H1 (cell line): Measurements from ENCODE around the gene CXCL17. TPM values are rescaled to one million over a fixed set of nuclear protein-coding genes. Genes with fewer than 3 reads are reported as not detected.

ENCODE experiments used
- CTCF ChIA-PET: fragments of 300-600 bp; sonication (Branson Sonifier 250); formaldehyde crosslinking; loops from one replicate; lab custom pipeline; 2021; ENCODE audit not compliant: partially characterized antibody; lab: Charles Lee
- POLR2A ChIA-PET: fragments of 300-600 bp; sonication (Branson Sonifier 250); formaldehyde crosslinking; loops from one replicate; lab custom pipeline; 2021; ENCODE audit warnings: inconsistent platforms; ENCODE audit not compliant: partially characterized antibody; lab: Charles Lee
- DNase-seq, 2 experiments: peaks; one replicate each; pipeline versions ENCODE4 v3.0.0 to v3.0.0-alpha.2; 2010 to 2022; ENCODE audit warnings: low spot score in 2 of 2, low read depth in 1 of 2, mixed read lengths in 1 of 2
- FAIRE-seq: peaks from 2 replicates; lab custom pipeline; 2011; peaks lifted over from hg19 to GRCh38; lab: Jason Lieb, UNC
- H2AFZ ChIP-seq: 2 replicates; pipeline ENCODE4 v1.8.1; 2012; ENCODE audit warnings: low read length, inconsistent platforms
- H2AK5ac ChIP-seq: 2 replicates; pipeline ENCODE4 v1.6.1; 2013; ENCODE audit warnings: low read depth, low read length
- H2BK120ac ChIP-seq: replicated peaks from 2 replicates; pipeline ENCODE3; 2013; ENCODE audit warnings: low read depth, low read length, inconsistent platforms
- H2BK12ac ChIP-seq: 2 replicates; pipeline ENCODE4 v1.6.1; 2013; ENCODE audit warnings: low read depth, low read length
- H2BK15ac ChIP-seq: 2 replicates; pipeline ENCODE4 v1.6.1; 2013; ENCODE audit warnings: low read length
- H2BK20ac ChIP-seq: 2 replicates; pipeline ENCODE4 v1.6.1; 2013; ENCODE audit warnings: low read length
- H2BK5ac ChIP-seq: 2 replicates; pipeline ENCODE4 v1.6.1; 2013; ENCODE audit warnings: low read depth, low read length
- H3K14ac ChIP-seq: 2 replicates; pipeline ENCODE4 v1.6.1; 2013; ENCODE audit warnings: inconsistent platforms; ENCODE audit not compliant: insufficient read length
- H3K18ac ChIP-seq: 2 replicates; pipeline ENCODE4 v1.6.1; 2013; ENCODE audit warnings: low read length; ENCODE audit errors: extremely low read depth
- H3K23ac ChIP-seq: 2 replicates; pipeline ENCODE4 v1.6.1; 2013; ENCODE audit warnings: inconsistent platforms; ENCODE audit not compliant: insufficient read length
- H3K23me2 ChIP-seq: 2 replicates; pipeline ENCODE4 v1.6.1; 2013; ENCODE audit warnings: low read depth, low read length
- H3K27ac ChIP-seq: 2 replicates; pipeline ENCODE4 v1.6.1; 2011; ENCODE audit warnings: low read depth, low read length, inconsistent platforms
- H3K27me3 ChIP-seq, 4 experiments: replicated peaks in 1 of 4; 1 replicate in 1 of 4; 2 replicates in 3 of 4; pipeline versions ENCODE4 v1.6.1 to v1.8.1; 2011 to 2013; ENCODE audit warnings: low read length in 3 of 4, mild to moderate bottlenecking in 3 of 4, inconsistent platforms in 2 of 4, mixed read lengths in 2 of 4, moderate library complexity in 1 of 4; ENCODE audit not compliant: control insufficient read depth in 3 of 4, insufficient read depth in 3 of 4; ENCODE audit errors: extremely low read depth in 1 of 4
- H3K36me3 ChIP-seq, 4 experiments: 2 replicates each; pipeline versions ENCODE4 v1.6.1 to v1.8.1; 2011 to 2013; ENCODE audit warnings: mild to moderate bottlenecking in 4 of 4, low read length in 3 of 4, moderate library complexity in 2 of 4, control low read depth in 1 of 4, inconsistent platforms in 1 of 4; ENCODE audit not compliant: insufficient read depth in 4 of 4, control insufficient read depth in 2 of 4
- H3K4ac ChIP-seq: replicated peaks from 2 replicates; pipeline ENCODE3; 2013; ENCODE audit warnings: low read length, low read depth, mixed read lengths, inconsistent platforms; ENCODE audit not compliant: insufficient read length
- H3K4me1 ChIP-seq, 4 experiments: replicated peaks in 1 of 4; 1 replicate in 1 of 4; 2 replicates in 3 of 4; pipeline versions ENCODE4 v1.6.1 to v1.8.1; 2011 to 2013; ENCODE audit warnings: low read length in 3 of 4, inconsistent platforms in 2 of 4, mixed read lengths in 1 of 4; ENCODE audit not compliant: insufficient read depth in 4 of 4, control insufficient read depth in 3 of 4
- H3K4me2 ChIP-seq, 2 experiments: 2 replicates each; pipeline versions ENCODE4 v1.6.1 to v1.8.1; 2011 to 2013; ENCODE audit warnings: low read depth in 2 of 2, low read length in 2 of 2, control low read depth in 1 of 2, inconsistent platforms in 1 of 2, mild to moderate bottlenecking in 1 of 2; ENCODE audit not compliant: insufficient read depth in 1 of 2
- H3K4me3 ChIP-seq, 4 experiments: fragments of 200-600, 300-600 bp in 1 of 4; sonication (generic), shearing (Covaris generic), sonication (Bioruptor Twin) in 1 of 4; 2 replicates each; pipeline versions ENCODE4 v1.5.1 to v1.8.1; 2011 to 2016; ENCODE audit warnings: low read length in 4 of 4, low read depth in 3 of 4, control low read depth in 2 of 4, inconsistent platforms in 2 of 4, mild to moderate bottlenecking in 2 of 4, mixed read lengths in 1 of 4, moderate library complexity in 1 of 4; ENCODE audit not compliant: insufficient read depth in 2 of 4; ENCODE audit errors: extremely low read depth in 1 of 4
- H3K56ac ChIP-seq: replicated peaks from 2 replicates; pipeline ENCODE3; 2013; ENCODE audit warnings: low read depth, mild to moderate bottlenecking, mixed read lengths, low read length, inconsistent platforms; ENCODE audit not compliant: insufficient read length
- H3K79me1 ChIP-seq: 2 replicates; pipeline ENCODE4 v1.6.1; 2013; ENCODE audit warnings: low read depth, low read length, control low read depth
- H3K79me2 ChIP-seq, 2 experiments: 2 replicates each; pipeline versions ENCODE4 v1.6.1 to v1.8.1; 2012 to 2013; ENCODE audit warnings: low read length in 2 of 2, mild to moderate bottlenecking in 2 of 2, inconsistent platforms in 1 of 2; ENCODE audit not compliant: insufficient read depth in 2 of 2, control insufficient read depth in 1 of 2
- H3K9ac ChIP-seq, 4 experiments: replicated peaks in 1 of 4; 1 replicate in 1 of 4; 2 replicates in 3 of 4; pipeline versions ENCODE4 v1.6.1 to v1.8.1; 2011 to 2013; ENCODE audit warnings: low read depth in 3 of 4, low read length in 3 of 4, control low read depth in 2 of 4, mild to moderate bottlenecking in 2 of 4, moderate library complexity in 2 of 4, inconsistent platforms in 1 of 4; ENCODE audit errors: extremely low read depth in 1 of 4
- H3K9me3 ChIP-seq, 2 experiments: 2 replicates each; pipeline versions ENCODE4 v1.6.1 to v1.8.1; 2012 to 2013; ENCODE audit warnings: mild to moderate bottlenecking in 2 of 2, moderate library complexity in 2 of 2, control low read depth in 1 of 2, inconsistent platforms in 1 of 2, low read depth in 1 of 2, low read length in 1 of 2, mixed read lengths in 1 of 2; ENCODE audit not compliant: insufficient read depth in 2 of 2
- H4K20me1 ChIP-seq, 2 experiments: replicated peaks in 1 of 2; 2 replicates each; pipeline versions ENCODE3 to v1.8.1; 2011 to 2013; ENCODE audit warnings: inconsistent platforms in 2 of 2, low read length in 2 of 2, mild to moderate bottlenecking in 1 of 2; ENCODE audit not compliant: insufficient read depth in 2 of 2, control insufficient read depth in 1 of 2
- H4K5ac ChIP-seq: 2 replicates; pipeline ENCODE4 v1.6.1; 2013; ENCODE audit warnings: low read length, low read depth, mixed read lengths, inconsistent platforms; ENCODE audit not compliant: insufficient read length
- H4K8ac ChIP-seq: 2 replicates; pipeline ENCODE4 v1.8.0; 2013; ENCODE audit warnings: mild to moderate bottlenecking, moderate library complexity, low read length, inconsistent platforms; ENCODE audit not compliant: insufficient read depth; ENCODE audit errors: extremely low read depth
- H4K91ac ChIP-seq: replicated peaks from 2 replicates; pipeline ENCODE3; 2013; ENCODE audit warnings: low read length, mixed read lengths, inconsistent platforms; ENCODE audit not compliant: insufficient read length
- FOSL1 ChIP-seq: IDR thresholded peaks from 2 replicates; pipeline ENCODE4 v1.6.1; 2011; ENCODE audit warnings: mild to moderate bottlenecking, low read depth, low read length, moderate library complexity; ENCODE audit not compliant: insufficient read depth
- GABPA ChIP-seq: IDR thresholded peaks from 2 replicates; pipeline ENCODE4 v1.6.1; 2011; ENCODE audit warnings: mild to moderate bottlenecking, low read length, moderate library complexity, borderline replicate concordance; ENCODE audit not compliant: insufficient read depth
- GTF2F1 ChIP-seq: IDR thresholded peaks from 2 replicates; pipeline ENCODE4 v1.6.1; 2012; ENCODE audit warnings: low read depth, low read length, improper control_type of control experiment, borderline replicate concordance
- NRF1 ChIP-seq: IDR thresholded peaks from 2 replicates; pipeline ENCODE4 v1.6.1; 2011; ENCODE audit warnings: mild to moderate bottlenecking, low read depth, low read length, improper control_type of control experiment
- PHF8 ChIP-seq: fragments of 200-600 bp; sonication (generic); conservative IDR thresholded peaks from 2 replicates; pipeline ENCODE4 v1.7.1; 2012; ENCODE audit warnings: low read depth, mild to moderate bottlenecking, inconsistent platforms, low read length, moderate library complexity
- POLR2A ChIP-seq, 2 experiments: IDR thresholded peaks; 1 replicate in 1 of 2; 2 replicates in 1 of 2; pipeline ENCODE4 v1.6.1; 2011; ENCODE audit warnings: low read depth in 2 of 2, low read length in 2 of 2, mild to moderate bottlenecking in 2 of 2; ENCODE audit errors: control extremely low read depth in 1 of 2
- POLR2AphosphoS5 ChIP-seq: IDR thresholded peaks from 2 replicates; pipeline ENCODE4 v1.6.1; 2011; ENCODE audit warnings: low read depth, low read length
- RBBP5 ChIP-seq: IDR thresholded peaks from 2 replicates; pipeline ENCODE4 v1.7.1; 2012; ENCODE audit warnings: low read depth, mild to moderate bottlenecking, inconsistent platforms, low read length, moderate library complexity, borderline replicate concordance
- RFX5 ChIP-seq: IDR thresholded peaks from 2 replicates; pipeline ENCODE4 v1.6.1; 2011; ENCODE audit warnings: low read depth, low read length, improper control_type of control experiment, borderline replicate concordance
- SP1 ChIP-seq: IDR thresholded peaks from 2 replicates; pipeline ENCODE4 v1.6.1; 2011; ENCODE audit warnings: low read depth, low read length
- WGBS, 2 experiments: shearing (Covaris generic) in 1 of 2; methylation state at CpG; one replicate each; pipeline versions ENCODE4 v1.1.6 to v1.1.7; 2013 to 2015; ENCODE audit warnings: low lambda C conversion rate in 2 of 2, mixed read lengths in 2 of 2, inconsistent platforms in 1 of 2, low coverage in 1 of 2, missing lambda C conversion rate in 1 of 2; ENCODE audit not compliant: insufficient replicate concordance in 2 of 2, insufficient coverage in 1 of 2, insufficient read length in 1 of 2; ENCODE audit errors: extremely low coverage in 1 of 2, missing lambda C conversion rate in 1 of 2; 5-methylcytosine and 5-hydroxymethylcytosine counted together
- polyA plus RNA-seq, 7 experiments: library from polyadenylated mRNA; depleted of rRNA in 3 of 7; stranded (reverse) in 5 of 7; unstranded in 2 of 7; fragments of >200 nt in 5 of 7; fragments of 200-250 nt in 2 of 7; gene quantifications; 1 replicate in 5 of 7; 2 replicates in 1 of 7; 4 replicates in 1 of 7; pipeline versions ENCODE4 v1.2.1 to v1.2.3, GENCODE V29; 2011 to 2013; ENCODE audit warnings: missing spikeins in 2 of 7, mixed read lengths in 2 of 7
- total RNA-seq: library from RNA; stranded (reverse); fragmentation: NEBNext Ultra II Directional; extraction: Animal tissue kit (Norgen Biotek cat#: 25700); gene quantifications from 2 replicates; pipeline ENCODE4 v1.2.1, GENCODE V29; 2021
- TF ChIP-seq, protein P1 (sequence below), 3 experiments: IDR thresholded peaks; 1 replicate in 2 of 3; 2 replicates in 1 of 3; pipeline versions ENCODE4 v1.5.1 to v1.6.1; 2011; ENCODE audit warnings: low read length in 3 of 3, mild to moderate bottlenecking in 3 of 3, inconsistent platforms in 2 of 3, low read depth in 1 of 3, moderate library complexity in 1 of 3; ENCODE audit not compliant: insufficient read depth in 1 of 3; ENCODE audit errors: control extremely low read depth in 1 of 3
- TF ChIP-seq, protein P2 (sequence below): IDR thresholded peaks from 2 replicates; pipeline ENCODE4 v1.6.1; 2012; ENCODE audit warnings: inconsistent platforms

Gene CXCL17
- total and polyA plus RNA-seq, 2 of the 8 experiments (the other 6 are each of a cell fraction or from before 2014, with no cell fraction given): not detected

DNA sequence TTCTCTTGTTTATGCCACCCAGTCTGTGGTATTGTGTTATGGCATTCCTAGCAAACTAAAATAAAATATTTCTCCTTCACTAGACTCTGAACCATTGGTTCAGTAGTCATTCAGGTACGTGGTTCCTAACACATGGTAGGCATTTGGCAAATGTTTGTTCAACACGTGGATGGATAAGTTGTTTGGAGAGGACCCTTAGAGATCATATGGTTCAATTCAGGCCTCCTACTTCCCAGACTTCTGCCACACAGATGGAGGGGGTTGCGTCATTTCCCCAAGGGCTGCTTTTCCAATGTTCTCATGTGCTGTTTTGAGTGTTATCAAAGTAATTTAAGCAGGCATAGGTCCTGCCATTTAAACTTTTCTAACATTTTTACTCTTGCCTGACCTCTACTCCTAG lies 6.7 kb downstream of the CXCL17 start:
- no peaks in the 10 kb centered on the region for H3K79me2 ChIP-seq
- POLR2A ChIA-PET: no interaction called here
- H3K4me2 ChIP-seq: no peak overlapping the region
- FAIRE-seq: no peak
- no peak overlapping the region; the same call in 1 of the 2 replicates for H2BK12ac ChIP-seq
- no peak for DNase-seq
- no peaks in the 10 kb centered on the region for H3K36me3 ChIP-seq
- no peak overlapping the region for H3K9ac ChIP-seq
- no peak overlapping the region for H4K8ac ChIP-seq
- peaks cover 0 to 2% (median 1%) of the 10 kb centered on the region in 4 experiments; a peak in 1 of 7 replicates for H3K4me1 ChIP-seq
- no peak overlapping the region for H3K18ac ChIP-seq
- H2BK20ac ChIP-seq: 0 out of 2 replicates have a peak overlapping the region, but pooled peaks have one; percentile 56
- WGBS, 2 experiments: 78% methylated on average over 3 of the region's 3 CpGs; no CpG with 5 or more reads in 1 of the 2 experiments
- no peak overlapping the region for H3K4ac ChIP-seq
- H3K9me3 ChIP-seq: no peaks in the 10 kb centered on the region
- H3K23ac ChIP-seq: no peak overlapping the region
- H3K23me2 ChIP-seq: no peaks in the 10 kb centered on the region
- no peaks in the 10 kb centered on the region for H3K79me1 ChIP-seq
- no peak overlapping the region for H3K14ac ChIP-seq
- H4K5ac ChIP-seq: no peak overlapping the region
- H2BK15ac ChIP-seq: 0 out of 2 replicates have a peak overlapping the region, but pooled peaks have one; percentile 54
- H2BK5ac ChIP-seq: no peak overlapping the region
- no peaks in the 10 kb centered on the region for H4K20me1 ChIP-seq
- no peak overlapping the region for H3K27ac ChIP-seq
- no peak overlapping the region for H3K56ac ChIP-seq
- no peak overlapping the region for H4K91ac ChIP-seq
- H3K4me3 ChIP-seq: no peak overlapping the region
- H2BK120ac ChIP-seq: no peak overlapping the region
- CTCF ChIA-PET: interaction anchor here (1.0 to 6.7 kb wide), 5 partner anchors 8 to 93 kb away, joined by 3 to 101 read pairs (median 4); partner anchors contain the start of gene LIPE
- no peak overlapping the region for H2AK5ac ChIP-seq
- no peak overlapping the region for H2AFZ ChIP-seq
- no peaks in the 10 kb centered on the region; a peak in 3 of 7 replicates for H3K27me3 ChIP-seq
- TF ChIP-seq, protein P1, sequence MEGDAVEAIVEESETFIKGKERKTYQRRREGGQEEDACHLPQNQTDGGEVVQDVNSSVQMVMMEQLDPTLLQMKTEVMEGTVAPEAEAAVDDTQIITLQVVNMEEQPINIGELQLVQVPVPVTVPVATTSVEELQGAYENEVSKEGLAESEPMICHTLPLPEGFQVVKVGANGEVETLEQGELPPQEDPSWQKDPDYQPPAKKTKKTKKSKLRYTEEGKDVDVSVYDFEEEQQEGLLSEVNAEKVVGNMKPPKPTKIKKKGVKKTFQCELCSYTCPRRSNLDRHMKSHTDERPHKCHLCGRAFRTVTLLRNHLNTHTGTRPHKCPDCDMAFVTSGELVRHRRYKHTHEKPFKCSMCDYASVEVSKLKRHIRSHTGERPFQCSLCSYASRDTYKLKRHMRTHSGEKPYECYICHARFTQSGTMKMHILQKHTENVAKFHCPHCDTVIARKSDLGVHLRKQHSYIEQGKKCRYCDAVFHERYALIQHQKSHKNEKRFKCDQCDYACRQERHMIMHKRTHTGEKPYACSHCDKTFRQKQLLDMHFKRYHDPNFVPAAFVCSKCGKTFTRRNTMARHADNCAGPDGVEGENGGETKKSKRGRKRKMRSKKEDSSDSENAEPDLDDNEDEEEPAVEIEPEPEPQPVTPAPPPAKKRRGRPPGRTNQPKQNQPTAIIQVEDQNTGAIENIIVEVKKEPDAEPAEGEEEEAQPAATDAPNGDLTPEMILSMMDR (IDR thresholded peaks at IDR 0.05; ENCODE audit: control extremely low read depth in 1 of 3, insufficient read depth in 1 of 3, low read depth in 1 of 3, low read length in 3 of 3): no peak
- no peak for TF ChIP-seq POLR2A (IDR thresholded peaks at IDR 0.05; ENCODE audit: control extremely low read depth in 1 of 2, low read depth in 2 of 2, low read length in 2 of 2)
- no peak for TF ChIP-seq PHF8
- TF ChIP-seq RFX5: no peak
- TF ChIP-seq, protein P2, sequence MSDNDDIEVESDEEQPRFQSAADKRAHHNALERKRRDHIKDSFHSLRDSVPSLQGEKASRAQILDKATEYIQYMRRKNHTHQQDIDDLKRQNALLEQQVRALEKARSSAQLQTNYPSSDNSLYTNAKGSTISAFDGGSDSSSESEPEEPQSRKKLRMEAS: no peak
- TF ChIP-seq RBBP5: no peak
- TF ChIP-seq FOSL1: no peak
- TF ChIP-seq GABPA: no peak
- no peak for TF ChIP-seq GTF2F1
- TF ChIP-seq SP1: no peak
- no peak for TF ChIP-seq NRF1
- no peak for TF ChIP-seq POLR2AphosphoS5
